OCI-M1 (cell line): Measurements from ENCODE around the gene OPRM1.
"Not testable (repeated sequence)": the region's sequence is repeated elsewhere in the genome, so short reads cannot be mapped to it uniquely, and the experiment has no call there.

ENCODE experiments used
- DNase-seq: peaks from one replicate; lab custom pipeline; 2025; lab: John Stamatoyannopoulos, UW

OPRM1 gene

DNA sequence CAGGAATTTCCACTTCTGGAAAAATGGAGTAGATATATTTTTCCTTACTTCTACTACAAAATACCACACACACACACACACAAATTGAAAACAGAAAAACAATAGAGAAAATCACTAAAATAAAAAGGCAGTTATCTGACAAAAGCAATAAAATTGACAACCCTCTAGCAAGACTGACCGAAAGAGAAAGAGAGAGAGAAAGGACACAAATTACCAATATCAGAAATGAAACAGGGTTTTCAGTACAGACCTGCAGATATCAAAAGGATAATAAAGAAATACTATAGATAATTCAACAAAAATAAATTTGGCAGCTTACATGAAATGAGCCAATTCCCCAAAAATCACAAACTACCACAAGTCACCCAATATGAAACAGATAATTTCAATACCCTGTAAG, 104.7 kb downstream of the OPRM1 start:
- DNase-seq = no peak

DNA sequence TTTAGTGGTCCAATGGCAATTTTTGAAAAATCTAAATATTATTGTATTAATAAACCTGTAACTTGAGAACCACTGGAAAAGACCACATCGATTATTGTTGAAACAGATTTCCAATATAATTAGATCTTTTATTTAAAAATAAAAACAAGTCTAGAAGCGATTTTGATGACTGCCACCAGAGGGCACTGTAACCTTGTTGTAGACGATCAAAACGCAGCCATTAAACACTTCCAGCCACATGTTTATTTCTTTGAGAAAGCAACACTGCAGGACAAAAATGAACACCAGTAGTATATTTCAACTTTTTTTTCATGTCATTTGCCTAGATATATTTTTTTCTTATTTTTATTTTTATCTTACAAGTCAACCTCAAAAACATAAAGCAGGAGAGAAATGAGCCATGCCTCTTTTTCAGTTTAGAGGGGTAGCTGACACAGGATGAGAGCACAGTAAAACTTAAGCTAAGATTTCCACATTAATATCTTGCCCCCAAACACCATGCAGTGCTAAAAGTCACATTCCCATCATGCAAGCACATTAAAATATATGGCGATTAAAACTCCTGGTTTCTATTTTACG, 115.4 kb downstream of the OPRM1 start:
- DNase-seq = peak; percentile 86

DNA sequence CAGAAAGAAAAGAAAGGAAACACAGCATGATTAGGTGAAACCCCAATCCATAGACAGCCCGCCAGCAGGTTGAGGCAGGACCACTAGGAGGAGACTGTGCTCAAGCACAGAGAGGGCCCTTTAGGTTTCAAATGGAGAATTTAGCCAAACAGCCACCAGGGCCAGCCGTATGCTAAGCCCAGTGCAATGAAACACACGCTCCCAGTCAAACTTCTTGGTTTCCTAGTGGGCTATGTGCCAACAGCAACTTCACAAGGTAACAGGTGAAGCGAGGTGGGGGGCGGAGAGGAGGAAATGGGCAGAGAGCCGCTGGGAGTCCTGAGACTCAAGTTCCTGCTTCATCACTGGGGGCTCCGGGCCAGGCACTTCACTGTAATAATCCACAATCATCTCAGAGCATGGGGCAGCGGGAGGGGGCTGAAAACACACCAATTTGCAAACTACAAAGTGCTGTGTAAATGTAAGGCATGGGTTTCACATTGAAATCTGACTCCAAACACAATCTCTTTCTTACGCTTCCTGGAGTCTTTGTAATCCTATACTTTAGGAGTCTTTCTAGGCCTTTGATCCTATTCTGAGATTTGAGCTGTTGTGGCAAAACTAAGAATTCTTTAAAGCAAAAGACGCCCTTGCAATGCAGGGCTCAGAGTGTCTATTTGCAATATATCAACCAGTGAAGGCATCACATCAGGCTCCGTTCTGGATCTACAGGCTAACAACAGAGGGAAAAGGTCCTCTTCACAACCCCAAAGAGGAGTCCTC, 117.3 kb downstream of the OPRM1 start:
- peak; percentile 58 for DNase-seq

DNA sequence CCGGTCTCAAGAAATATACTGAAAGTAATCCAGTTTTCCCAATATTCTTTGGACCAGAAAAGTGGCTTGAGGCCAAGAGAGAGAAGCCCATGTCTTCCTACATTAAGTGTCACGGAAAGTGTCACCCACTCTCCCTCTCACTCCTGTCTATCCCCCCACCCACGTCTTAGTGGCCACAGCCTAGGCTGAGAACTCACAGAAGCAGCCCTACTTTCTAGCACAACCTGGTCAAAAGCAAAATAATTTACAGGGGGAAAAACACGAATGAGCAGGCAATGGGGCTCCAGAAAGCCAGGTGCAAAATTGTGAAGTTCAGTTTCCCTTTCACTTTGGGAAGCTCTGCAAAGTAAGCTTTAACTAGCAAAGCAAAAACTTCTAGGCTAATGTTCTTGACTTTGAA, 118.0 kb downstream of the OPRM1 start:
- peak; percentile 63 for DNase-seq

DNA sequence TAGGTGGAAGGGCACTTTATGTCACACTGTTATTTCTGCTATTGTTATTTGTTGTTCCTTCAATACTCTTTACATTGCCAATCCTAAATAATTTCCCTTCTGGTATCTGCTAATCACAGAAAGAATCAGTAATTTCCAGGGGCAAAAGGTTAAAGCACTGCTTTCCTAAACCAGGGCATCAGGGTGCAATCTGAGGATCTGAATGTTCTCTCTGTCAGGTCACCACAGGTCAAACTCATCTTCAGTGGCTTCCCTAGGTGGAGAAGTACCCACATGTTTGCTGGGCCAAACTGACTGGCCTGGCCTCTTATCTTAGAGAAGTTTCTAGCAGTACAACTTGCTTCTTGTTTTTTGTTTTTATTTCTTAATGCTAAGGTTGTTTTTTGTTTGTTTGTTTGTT, 118.7 kb downstream of the OPRM1 start:
- DNase-seq = peak; percentile 39

DNA sequence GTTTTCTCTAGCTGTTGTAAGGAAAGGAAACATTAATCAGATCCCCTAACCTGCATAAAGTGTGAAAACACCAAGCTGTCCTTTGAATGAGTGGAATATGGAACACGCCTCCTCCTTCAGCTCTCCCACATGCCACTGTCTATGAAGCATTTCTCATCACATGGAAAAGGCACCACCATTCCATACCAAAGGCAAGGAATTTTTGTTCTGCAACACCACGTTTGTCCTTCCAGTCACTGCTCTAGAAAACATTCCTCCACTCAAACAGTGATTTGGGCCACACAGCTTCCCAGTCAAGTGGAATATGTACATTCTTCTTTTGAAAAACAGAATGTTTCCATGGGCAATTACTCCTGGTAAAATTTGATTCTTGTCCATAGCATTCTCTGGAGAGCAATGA, 120.1 kb downstream of the OPRM1 start:
- no peak for DNase-seq

DNA sequence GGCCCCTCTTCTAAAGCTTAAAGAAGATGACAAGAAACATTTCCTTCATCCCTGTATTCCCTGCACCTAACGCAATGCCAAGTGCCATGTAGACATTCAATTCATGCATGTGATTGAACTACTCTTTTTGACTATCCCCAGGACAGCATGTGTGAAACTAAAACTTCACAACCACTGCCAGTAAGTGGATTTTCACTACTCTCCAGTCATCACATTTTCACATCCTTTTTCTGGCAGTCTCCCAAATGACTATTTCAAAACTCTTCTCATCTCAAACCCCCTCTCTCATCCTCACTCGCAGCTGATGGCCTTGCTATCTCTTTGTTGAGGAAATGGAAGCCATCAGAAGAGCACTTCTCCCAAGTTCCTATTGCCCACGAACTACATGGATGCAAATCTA, 122.6 kb downstream of the OPRM1 start:
- no peak for DNase-seq

DNA sequence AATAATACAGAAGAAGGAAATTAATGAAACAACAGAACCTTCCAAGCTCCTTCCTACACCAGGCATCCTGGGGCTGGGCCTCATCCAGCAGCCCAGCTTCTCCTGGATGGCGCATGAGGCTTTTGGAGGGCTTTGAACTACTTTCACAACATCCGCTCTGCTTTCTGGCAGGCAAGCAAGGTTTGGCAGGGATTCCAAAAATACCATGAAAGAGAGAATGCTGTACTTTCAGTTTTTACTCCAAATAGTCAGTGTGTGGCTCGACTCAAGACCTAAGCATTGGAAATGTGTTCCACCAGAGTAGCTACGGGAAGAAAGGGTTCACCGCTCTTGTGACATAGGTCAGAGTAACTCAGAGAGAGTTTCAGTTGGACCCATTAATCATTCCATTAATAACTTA, 125.4 kb downstream of the OPRM1 start:
- no peak for DNase-seq

DNA sequence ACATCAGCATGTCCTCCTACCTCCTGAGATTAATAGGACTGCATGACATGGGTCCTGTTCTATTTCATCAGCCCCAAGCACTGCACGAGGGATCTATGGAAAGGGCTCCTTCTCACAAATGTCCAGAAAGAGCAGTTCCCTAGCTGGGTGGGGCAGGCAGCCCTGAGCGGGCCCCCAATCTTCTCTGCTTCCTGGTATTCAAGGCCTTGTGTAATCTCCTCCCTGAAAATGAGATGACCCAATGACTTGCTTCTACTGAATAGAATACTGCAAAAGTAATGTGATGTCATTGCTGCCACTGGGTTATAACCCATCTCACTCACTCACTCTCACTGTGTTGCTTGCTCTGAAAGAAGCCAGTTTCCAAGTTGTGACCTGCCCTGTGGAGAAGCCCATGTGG, 126.4 kb downstream of the OPRM1 start:
- peak; percentile 31 for DNase-seq

DNA sequence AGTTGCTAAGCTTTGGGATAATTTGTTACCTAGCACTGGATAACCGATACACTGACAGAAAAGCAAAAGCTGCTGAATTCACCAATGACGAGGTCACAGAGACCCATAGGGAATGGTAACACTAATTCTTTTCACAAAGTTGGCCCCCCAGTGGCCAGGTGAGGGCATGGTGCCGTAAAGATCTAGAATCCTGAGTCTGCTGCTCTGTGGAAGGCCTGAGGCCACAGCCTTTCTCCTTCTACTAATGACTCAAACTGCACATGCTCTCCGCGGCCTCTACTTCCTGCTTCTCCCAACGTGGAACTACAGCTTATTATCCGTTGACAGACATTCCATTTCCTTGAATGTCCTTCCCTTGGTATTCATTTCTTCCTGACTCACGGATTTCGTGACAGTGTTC, 127.1 kb downstream of the OPRM1 start:
- DNase-seq = no peak

DNA sequence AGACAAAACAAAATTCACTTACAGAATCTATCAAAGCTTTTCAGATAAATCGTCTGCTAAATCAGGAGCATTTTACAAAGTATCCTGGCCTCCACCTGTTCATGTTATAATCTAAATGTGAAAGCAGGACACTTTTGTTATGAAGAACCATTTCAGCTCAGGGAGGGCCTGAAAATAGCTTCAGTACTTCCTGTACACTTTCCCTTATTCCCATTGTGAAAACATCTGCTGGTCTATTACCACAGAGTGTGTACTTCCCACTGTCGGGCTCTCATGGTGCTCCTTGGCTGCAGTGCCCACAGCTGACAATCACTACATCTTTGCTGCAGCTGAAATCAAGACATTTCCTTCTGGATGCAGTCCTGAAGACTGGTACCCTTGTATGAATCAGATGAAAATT, 128.1 kb downstream of the OPRM1 start:
- peak; percentile 18 for DNase-seq

DNA sequence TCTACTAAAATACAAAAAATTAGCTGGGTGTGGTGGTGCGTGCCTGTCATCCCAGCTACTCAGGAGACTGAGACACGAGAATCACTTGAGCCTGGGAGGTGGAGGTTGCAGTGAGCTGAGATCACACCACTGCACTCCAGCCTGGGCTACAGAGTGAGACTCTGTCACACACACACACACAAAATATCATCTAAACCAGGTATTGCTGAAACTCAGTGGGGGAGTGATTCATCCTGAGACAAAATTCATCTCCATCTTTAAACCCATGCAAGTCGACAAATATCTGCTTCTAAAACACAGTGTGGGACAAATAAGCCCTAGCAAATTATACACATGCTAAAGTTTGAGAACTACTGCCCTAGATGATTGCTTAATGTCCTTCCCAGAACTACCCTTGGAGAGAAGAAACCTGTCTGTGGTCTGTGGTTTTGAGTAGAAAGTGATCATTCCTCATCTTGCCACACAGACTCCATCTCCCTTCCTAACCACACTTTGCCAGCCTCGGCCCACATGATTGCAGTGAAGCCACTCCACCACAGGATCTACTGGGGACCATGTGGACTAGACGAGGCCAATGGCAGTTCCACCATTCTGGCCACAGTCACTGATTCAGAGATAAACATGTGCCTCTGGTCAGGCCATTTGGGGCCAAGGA, 130.3 kb downstream of the OPRM1 start:
- DNase-seq = peak; percentile 96

DNA sequence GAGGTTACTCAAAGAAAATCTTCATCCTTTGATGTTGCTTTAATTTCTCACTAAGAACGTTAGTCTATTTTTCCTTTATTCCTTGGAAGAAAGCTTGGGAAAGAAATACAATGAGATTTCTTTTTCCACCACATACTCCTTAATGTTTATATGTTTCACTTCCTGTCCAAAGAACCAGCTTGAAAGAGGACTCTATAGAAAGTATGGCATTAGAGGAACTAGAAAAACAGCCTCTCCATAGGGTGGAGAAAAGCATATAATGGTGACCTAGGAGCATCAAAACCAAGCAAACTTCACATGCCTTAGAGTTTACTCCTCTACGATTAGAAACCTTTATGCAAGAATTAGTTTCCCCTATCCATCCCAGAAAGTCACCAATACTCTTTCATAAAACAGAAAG, 131.1 kb downstream of the OPRM1 start:
- DNase-seq = peak; percentile 64

DNA sequence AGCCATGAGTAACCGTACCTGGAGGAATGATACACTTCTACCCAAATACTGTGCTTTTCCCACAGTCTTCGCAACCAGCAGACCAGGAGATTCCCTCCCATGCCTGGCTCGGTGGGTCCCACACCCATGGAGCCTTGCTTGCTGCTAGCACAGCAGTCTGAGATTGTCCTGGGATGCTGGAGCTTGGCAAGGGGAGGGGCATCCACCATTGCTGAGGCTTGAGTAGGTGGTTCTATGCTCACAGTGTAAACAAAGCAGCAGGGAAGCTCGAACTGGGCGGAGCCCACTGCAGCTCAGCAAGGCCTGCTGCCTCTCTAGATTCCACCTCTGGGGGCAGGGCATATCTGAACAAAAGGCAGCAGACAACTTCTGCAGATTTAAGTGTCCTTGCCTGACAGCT, 133.4 kb downstream of the OPRM1 start:
- peak; percentile 53 for DNase-seq

DNA sequence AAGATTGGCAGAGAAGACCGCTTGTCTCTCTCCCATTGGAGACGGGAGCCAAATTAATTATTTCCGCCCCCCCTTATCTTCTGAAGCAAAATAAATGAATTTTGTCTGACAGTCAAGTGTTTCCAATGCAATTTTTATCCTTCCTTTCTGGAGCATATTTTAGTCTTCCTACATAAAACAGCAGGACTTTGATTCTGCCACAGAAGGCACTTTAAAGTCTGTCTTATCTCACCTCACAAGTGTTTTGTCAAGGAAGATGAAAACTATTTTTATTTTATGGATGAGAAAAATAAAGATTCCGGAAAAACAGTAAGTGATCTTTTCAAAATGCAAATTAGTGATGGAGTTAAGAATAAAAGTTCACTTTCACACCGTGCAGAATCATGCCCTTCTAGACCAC, 140.4 kb downstream of the OPRM1 start:
- DNase-seq = no peak

DNA sequence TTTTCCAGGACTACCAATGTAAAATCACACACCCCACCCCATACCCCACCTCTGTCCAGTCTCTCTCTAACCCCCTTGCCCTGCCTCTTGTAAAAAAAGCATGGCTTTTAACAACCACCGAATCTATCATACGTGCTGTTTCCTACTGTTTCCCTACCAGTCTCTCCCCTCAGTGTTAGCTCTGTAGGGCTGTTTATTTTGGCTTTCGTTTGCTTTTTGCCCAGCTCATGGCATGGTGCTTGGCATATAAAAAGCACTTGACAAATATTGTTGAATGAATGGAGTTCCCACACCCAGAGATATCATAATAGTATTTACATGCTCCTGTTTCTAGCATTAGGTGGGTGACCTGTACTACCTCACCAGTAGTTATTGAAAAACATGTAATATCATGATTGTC, 148.2 kb downstream of the OPRM1 start:
- no peak for DNase-seq

DNA sequence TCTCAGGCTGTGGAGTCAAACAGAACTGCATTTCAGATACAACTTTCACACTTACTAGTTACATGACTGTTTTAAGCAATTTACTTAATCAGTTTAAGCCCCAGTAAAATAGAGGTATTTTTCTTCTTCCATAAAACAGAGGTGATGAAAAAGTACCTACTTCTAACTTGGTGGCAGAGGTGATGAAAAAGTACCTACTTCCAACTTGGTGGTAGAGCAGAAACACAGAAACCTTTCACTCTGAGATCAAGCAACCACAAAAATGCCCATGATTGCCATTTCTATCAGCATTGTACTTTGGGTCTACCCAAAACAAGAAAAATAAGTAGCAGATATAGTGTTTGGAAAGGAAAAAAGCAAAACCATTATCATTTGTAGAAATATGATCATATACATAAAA, 148.7 kb downstream of the OPRM1 start:
- no peak for DNase-seq

DNA sequence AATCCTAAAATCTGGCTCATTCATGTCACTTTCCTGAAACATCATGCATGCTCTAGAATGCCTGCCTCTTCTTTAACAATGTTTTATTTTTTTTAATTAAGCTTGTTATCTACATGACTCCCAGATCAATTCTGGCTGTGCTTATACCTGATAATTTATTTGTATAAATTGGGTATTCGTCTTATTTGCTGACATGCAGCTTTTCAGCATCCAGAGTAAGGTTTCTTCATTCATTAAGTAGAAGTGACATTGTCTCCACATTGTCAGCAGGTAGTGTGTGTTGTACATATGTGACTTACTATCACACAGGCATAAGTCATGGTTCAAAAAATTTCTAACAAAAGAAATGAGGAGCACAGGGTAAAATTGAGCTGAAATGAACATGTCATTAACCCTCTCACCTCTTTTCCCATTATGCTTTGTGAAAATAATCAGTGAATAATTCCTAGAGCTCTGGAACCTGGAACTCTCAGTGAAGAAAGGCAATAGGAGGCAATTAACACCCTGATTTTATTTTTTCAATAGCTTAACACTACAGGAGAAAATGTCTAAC, 157.4 kb downstream of the OPRM1 start:
- DNase-seq = no peak

DNA sequence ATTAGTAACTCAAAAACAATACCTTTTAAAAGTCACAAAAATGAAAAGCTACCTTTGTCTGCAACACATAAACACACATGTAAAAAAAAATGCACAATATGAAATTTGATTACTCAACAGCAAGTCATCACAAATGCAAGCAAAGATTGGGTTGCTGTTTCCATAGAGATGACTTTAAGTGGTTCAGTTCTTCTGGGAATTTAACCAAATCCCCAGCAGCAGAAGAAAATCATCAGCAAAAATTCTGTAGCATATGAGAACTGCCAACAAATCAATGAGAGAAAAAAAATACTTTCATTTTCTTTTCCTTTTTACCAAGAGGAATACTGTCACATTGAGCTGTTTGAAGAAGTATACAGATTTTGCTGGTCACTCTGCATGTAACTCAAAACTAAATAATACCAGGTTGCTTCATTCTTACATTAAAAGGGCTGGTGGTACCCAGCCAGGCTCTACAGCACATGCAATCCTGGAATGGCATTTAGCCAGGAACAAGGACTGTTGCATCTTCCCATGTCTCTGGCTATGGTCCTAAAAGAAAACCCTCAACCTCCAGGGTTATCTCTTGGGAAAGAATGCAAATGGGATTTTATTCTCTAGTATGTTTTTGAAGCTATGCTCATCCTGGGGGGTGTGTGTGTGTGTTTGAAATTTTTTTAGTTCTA, 158.3 kb downstream of the OPRM1 start:
- peak; percentile 61 for DNase-seq

DNA sequence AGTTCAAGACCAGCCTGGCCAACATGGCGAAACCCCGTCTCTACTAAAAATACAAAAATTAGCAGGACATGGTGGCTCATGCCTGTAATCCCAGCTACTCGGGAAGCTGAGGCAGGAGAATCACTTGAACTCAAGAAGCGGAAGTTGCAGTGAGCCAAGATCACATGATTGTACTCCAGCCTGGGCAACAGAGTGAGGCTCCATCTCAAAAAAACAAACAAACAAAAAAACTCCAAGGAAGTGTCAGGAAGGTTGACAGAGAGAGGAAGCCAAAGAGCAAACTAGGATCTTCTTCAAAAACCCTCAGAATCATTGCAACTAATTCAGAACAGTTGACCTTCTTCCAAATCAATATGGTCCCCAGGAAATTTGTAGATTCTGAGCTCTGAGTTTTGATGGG, 162.6 kb downstream of the OPRM1 start:
- not testable (repeated sequence) for DNase-seq

DNA sequence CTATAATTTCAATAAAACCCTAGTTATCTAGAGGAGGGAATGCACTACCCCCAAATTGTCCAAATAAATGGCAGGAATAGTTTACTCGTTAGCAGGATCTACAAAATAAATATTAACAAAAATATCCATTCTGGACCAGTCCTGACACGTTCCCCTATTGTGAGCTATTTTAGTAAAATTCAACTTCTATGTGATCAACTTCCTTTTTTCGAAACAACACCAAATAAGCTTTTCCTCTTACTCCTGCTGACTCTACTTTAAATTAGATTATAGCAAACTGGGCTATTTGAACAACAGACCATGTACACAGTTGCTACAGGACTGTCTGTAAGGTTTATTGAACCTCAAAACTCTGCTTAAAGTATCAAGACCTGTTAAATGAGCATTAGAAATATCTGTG, 163.3 kb downstream of the OPRM1 start:
- DNase-seq = peak; percentile 43

DNA sequence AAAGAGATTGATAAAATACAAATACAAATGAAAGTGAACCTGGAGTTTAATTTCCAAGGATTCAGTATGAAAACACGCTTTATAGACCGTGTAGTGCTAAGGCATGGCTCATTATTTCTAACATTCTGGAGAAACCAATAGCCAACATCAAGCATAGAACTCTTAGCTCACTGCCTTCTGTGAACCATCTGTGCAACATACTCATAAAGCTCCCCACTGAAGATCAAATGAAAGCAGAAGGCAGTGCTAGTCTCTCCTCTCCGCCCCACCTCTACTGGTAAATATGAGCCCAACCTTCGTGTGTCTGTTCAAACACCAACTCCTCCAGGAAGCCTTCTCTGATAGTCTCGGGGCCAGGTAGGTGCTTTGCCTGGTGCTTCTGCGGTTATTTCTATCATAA, 163.9 kb downstream of the OPRM1 start:
- no peak for DNase-seq

DNA sequence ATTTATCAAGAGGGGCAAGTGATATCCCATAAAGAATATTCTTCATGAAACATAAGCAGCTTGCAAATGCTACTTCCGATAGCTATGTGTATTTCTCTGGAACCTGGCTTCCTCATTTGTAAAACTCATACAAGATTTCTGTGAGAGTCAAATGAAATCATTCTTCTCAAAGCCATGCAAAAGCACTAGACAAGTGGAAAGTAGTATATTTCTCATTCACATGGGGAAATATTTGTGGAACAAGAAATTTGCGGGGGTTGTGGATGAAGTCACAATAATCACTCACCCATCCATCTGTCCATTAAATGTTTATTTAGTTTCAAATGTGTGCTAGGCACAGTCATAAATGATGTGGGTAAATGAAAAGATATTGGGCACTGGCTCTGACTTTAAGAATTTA, 167.1 kb downstream of the OPRM1 start:
- no peak for DNase-seq
